Mesothelial cell of epicardium (in vitro differentiated cells): ENCODE results near the gene KCNJ5. TPM values are rescaled to one million over a fixed set of nuclear protein-coding genes. Genes with fewer than 3 reads are reported as not detected.

Experiments used
- DNase-seq, 2 experiments: peaks; one replicate each; pipeline ENCODE4 v3.0.0; 2021; ENCODE audit warnings: low spot score in 2 of 2; ENCODE audit not compliant: unreplicated experiment in 2 of 2
- H3K27ac Mint-ChIP-seq: 2 replicates; pipeline ENCODE4 v1.8.0; 2021; ENCODE audit warnings: mixed read lengths
- H3K27me3 Mint-ChIP-seq: 2 replicates; pipeline ENCODE4 v1.8.0; 2021; ENCODE audit warnings: low read depth, mixed read lengths
- H3K36me3 Mint-ChIP-seq: 2 replicates; pipeline ENCODE4 v1.8.0; 2021; ENCODE audit warnings: mixed read lengths
- H3K4me1 Mint-ChIP-seq: 2 replicates; pipeline ENCODE4 v1.8.0; 2021; ENCODE audit warnings: mixed read lengths
- H3K4me3 Mint-ChIP-seq: 2 replicates; pipeline ENCODE4 v1.8.0; 2021; ENCODE audit warnings: mild to moderate bottlenecking, moderate library complexity, mixed read lengths
- H3K9me3 Mint-ChIP-seq: 2 replicates; pipeline ENCODE4 v1.8.0; 2021; ENCODE audit warnings: mixed read lengths
- CTCF ChIP-seq: fragments of 200-600 bp; sonication (generic); IDR thresholded peaks from one replicate; pipeline ENCODE4 v1.5.0; 2021; ENCODE audit warnings: antibody characterized with exemption; ENCODE audit not compliant: unreplicated experiment
- total RNA-seq: library from RNA; stranded (reverse); gene quantifications from 3 replicates; pipeline ENCODE4 v1.2.1, GENCODE V29; 2021

The KCNJ5 gene
- total RNA-seq, 1 donor from 2014 or later: 0.09 TPM

- H3K27me3 Mint-ChIP-seq: no peaks in the 10 kb centered on the region
- H3K4me1 Mint-ChIP-seq: peaks cover 28% of the 10 kb centered on the region
- DNase-seq: no peak
- no peaks in the 10 kb centered on the region for H3K36me3 Mint-ChIP-seq
- H3K9me3 Mint-ChIP-seq: peaks cover 4% of the 10 kb centered on the region
- H3K4me3 Mint-ChIP-seq: no peak overlapping the region
- no peak overlapping the region for H3K27ac Mint-ChIP-seq
- no peak for TF ChIP-seq CTCF
These were observed 40.5 kb downstream of the KCNJ5 start for GRCh38 chr11:128931668-128932067.

GRCh38 chr11:128933481-128934178, 42.5 kb downstream of the KCNJ5 start:
- no peak for DNase-seq
- no peak for TF ChIP-seq CTCF
- Mint-ChIP-seq H3K4me1 (peaks cover 21% of the 10 kb centered on the region), H3K36me3 (no peaks in the 10 kb centered on the region), H3K4me3 (no peak overlapping the region), H3K9me3 (peaks cover 4% of the 10 kb centered on the region), H3K27me3 (no peaks in the 10 kb centered on the region), H3K27ac (no peak overlapping the region)

- no peak for TF ChIP-seq CTCF
- Mint-ChIP-seq H3K4me1 (peaks cover 18% of the 10 kb centered on the region), H3K27ac (no peak overlapping the region), H3K27me3 (no peaks in the 10 kb centered on the region), H3K9me3 (peaks cover 4% of the 10 kb centered on the region), H3K36me3 (no peaks in the 10 kb centered on the region), H3K4me3 (no peak overlapping the region)
- DNase-seq: no peak
These were observed 43.2 kb downstream of the KCNJ5 start for GRCh38 chr11:128934351-128934750.

- no peak for DNase-seq
- H3K27me3 Mint-ChIP-seq: no peaks in the 10 kb centered on the region
- no peak overlapping the region for H3K27ac Mint-ChIP-seq
- no peak overlapping the region for H3K4me3 Mint-ChIP-seq
- TF ChIP-seq CTCF: no peak
- H3K9me3 Mint-ChIP-seq: peaks cover 4% of the 10 kb centered on the region
- H3K36me3 Mint-ChIP-seq: no peaks in the 10 kb centered on the region
- H3K4me1 Mint-ChIP-seq: peaks cover 12% of the 10 kb centered on the region
These were observed 43.8 kb downstream of the KCNJ5 start for GRCh38 chr11:128934926-128935325.

- peaks cover 7% of the 10 kb centered on the region for H3K4me1 Mint-ChIP-seq
- H3K27me3 Mint-ChIP-seq: no peaks in the 10 kb centered on the region
These were observed 45.6 kb downstream of the KCNJ5 start for GRCh38 chr11:128936606-128937251.

More at GRCh38 chr11:128936606-128937251, 45.6 kb downstream of the KCNJ5 start:
- no peak for DNase-seq
- Mint-ChIP-seq H3K9me3 (peaks cover 4% of the 10 kb centered on the region), H3K36me3 (no peaks in the 10 kb centered on the region), H3K27ac (peak overlapping the region; percentile 47), H3K4me3 (no peak overlapping the region)
- TF ChIP-seq CTCF: no peak
